Measurements from ENCODE around the gene PRRC2C. TPM values are rescaled to one million over a fixed set of nuclear protein-coding genes. Genes with fewer than 3 reads are reported as not detected.
A peak's percentile ranks its signal among the peaks of the same experiment; 100 is the strongest.
"Not testable (repeated sequence)": the region's sequence is repeated elsewhere in the genome, so short reads cannot be mapped to it uniquely, and the experiment has no call there.

The PRRC2C gene
- 100 to 1,000 TPM; 191 to 205 TPM for total RNA-seq

DNA sequence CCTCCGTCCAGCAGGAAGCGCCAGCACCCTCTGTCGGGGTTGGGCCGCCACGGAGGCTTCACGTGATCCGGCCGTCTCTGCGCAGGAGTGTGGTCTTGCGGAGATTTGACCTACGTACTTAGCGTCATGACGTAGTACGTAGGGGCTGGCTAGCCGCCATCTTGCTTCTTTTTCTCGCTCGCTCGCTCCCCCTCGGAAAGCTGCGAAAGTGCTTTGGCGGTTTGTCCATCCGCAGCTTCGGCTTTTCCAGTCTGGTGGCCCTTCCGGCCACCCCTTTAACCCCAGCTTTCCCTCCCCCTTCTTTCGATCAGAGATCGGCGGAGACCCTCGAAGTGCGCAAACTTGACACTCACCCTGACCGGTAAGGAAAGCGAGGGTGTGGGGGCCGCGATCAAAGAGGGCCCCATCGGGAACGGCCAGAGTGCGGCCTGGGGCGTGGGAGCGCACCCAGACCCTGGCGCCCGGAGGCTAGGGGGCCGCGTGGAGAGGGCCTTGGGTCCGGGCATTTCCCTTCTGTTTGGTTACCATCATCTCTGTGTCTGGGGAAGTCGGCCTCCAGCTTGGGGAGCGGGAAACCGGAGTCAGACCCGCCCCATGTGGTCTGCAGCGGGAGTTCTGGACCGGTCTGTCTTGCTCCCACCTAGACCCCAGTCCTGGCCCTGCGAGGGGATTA is at the start of gene PRRC2C:
PRRC2C (plus strand) TSS at position 156 of the 673 bp plus-strand sequence. CDS start 26,559 bp downstream, outside the sequence.
- Mint-ChIP-seq H3K36me3 (peaks cover 21% of the 10 kb centered on the region), H3K27me3 (no peaks in the 10 kb centered on the region), H3K27ac (peak within 1 kb of the TSS; percentile 93), H3K4me1 (ENCODE audit: low read depth) (peaks cover 43% of the 10 kb centered on the region), H3K9me3 (no peaks in the 10 kb centered on the region), H3K4me3 (peak within 1 kb of the TSS; percentile 83)
- intact Hi-C loops (cut with micrococcal nuclease) = loop anchor here (1.0 to 10.0 kb wide), 11 partner anchors 10 to 1781 kb away; partner anchors contain the start of genes FMO4, GORAB, METTL13 and SCYL3
- ChIA-PET POLR2A (interaction anchor here (0.6 to 2.4 kb wide), 16 partner anchors 9 to 1047 kb away, joined by 3 to 24 read pairs (median 4); partner anchors contain the start of genes SUCO and VAMP4), CTCF (interaction anchor here (0.7 to 3.9 kb wide), 26 partner anchors 9 to 292 kb away, joined by 3 to 43 read pairs (median 5); partner anchors contain the start of genes FMO4 and VAMP4)
- peak; percentile 96 for DNase-seq

- no peak for DNase-seq
- no peaks in the 10 kb centered on the region for H3K27me3 Mint-ChIP-seq
- POLR2A ChIA-PET = interaction anchor here (0.6 kb wide), 2 partner anchors 8 to 206 kb away, joined by 3 to 7 read pairs; no protein-coding TSS in a partner anchor
- CTCF ChIA-PET = no interaction called here
- intact Hi-C loops (cut with micrococcal nuclease) = no loop called here
- no peaks in the 10 kb centered on the region for H3K36me3 Mint-ChIP-seq
- no peak overlapping the region for H3K4me3 Mint-ChIP-seq
- no peak overlapping the region for H3K27ac Mint-ChIP-seq
- no peaks in the 10 kb centered on the region for H3K9me3 Mint-ChIP-seq
- H3K4me1 Mint-ChIP-seq (ENCODE audit: low read depth) = peaks cover 14% of the 10 kb centered on the region
Observed at GRCh38 chr1:171438441-171438840, 46.9 kb upstream of the PRRC2C start.

DNA sequence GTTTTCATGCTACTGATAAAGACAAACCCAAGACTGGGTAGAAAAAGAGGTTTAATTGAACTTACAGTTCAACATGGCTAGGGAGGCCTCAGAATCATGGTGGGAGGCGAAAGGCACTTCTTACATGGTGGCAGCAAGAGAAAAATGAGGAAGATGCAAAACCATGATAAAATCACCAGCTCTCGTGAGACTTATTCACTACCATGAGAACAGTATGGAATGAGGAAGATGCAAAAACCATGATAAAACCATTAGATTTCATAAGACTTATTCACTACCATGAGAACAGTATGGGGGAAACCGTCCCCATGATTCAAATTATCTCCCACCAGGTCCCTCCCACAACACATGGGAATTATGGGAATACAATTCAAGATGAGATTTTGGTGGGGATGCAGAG is 45.1 kb upstream of the PRRC2C start:
- intact Hi-C loops (cut with micrococcal nuclease); H3K4me3 Mint-ChIP-seq; H3K9me3 Mint-ChIP-seq; H3K4me1 Mint-ChIP-seq (ENCODE audit: low read depth); H3K36me3 Mint-ChIP-seq; DNase-seq; H3K27ac Mint-ChIP-seq; POLR2A ChIA-PET; H3K27me3 Mint-ChIP-seq: not testable (repeated sequence)
- CTCF ChIA-PET = interaction anchor here (0.7 kb wide), 1 partner anchor 976 kb away, joined by 5 read pairs; no protein-coding TSS in a partner anchor

GRCh38 chr1:171441278-171441895 is 43.9 kb upstream of the PRRC2C start:
- POLR2A ChIA-PET; H3K9me3 Mint-ChIP-seq; intact Hi-C loops (cut with micrococcal nuclease); H3K4me3 Mint-ChIP-seq; H3K36me3 Mint-ChIP-seq; H3K27ac Mint-ChIP-seq; DNase-seq; H3K4me1 Mint-ChIP-seq (ENCODE audit: low read depth); CTCF ChIA-PET; H3K27me3 Mint-ChIP-seq: not testable (repeated sequence)

DNA sequence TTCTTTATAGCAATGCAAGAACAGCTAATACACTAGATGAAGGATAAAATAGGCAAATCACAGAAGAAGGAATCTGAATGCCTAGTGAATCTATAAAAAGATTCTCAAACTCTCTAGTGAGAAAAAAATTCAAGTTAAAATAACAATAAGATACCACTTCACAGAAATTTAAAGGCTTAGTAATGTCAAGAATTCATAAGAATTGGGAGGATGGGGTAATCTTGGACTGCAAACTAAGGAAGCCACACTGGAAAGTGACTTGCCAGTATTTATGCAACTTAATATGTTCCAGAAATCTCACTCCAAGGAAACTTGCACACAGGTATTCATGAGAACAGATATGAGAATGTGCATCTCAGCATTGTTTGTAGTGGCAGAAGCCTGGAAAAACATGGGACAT is 38.9 kb upstream of the PRRC2C start:
- Mint-ChIP-seq H3K27ac (no peak overlapping the region), H3K4me3 (no peak overlapping the region), H3K9me3 (no peaks in the 10 kb centered on the region), H3K4me1 (ENCODE audit: low read depth) (no peaks in the 10 kb centered on the region), H3K27me3 (peaks cover 2% of the 10 kb centered on the region), H3K36me3 (no peaks in the 10 kb centered on the region)
- intact Hi-C loops (cut with micrococcal nuclease) = no loop called here
- DNase-seq = no peak
- ChIA-PET CTCF (no interaction called here), POLR2A (no interaction called here)

DNA sequence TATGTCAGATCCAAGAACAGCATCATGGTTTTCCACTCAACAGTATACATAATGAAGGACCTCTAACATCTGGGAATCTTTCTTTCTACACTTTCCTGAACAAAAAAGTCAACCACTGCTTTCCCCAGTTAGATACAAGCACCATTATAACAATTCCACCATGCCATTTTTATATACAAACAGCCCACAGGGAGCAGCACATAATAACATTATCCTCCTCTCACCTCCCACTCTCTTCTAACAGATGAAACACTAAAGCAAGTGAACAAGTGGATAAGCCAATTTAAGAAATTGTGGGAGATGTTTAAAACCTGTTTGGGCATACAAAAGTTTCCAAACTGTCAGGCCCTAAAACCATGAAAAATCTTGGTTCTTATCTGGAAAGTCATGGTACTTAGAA is 29.4 kb upstream of the PRRC2C start:
- no peak overlapping the region for H3K27ac Mint-ChIP-seq
- POLR2A ChIA-PET = no interaction called here
- peaks cover 4% of the 10 kb centered on the region for H3K27me3 Mint-ChIP-seq
- no peaks in the 10 kb centered on the region for H3K4me1 Mint-ChIP-seq (ENCODE audit: low read depth)
- peaks cover 2% of the 10 kb centered on the region for H3K36me3 Mint-ChIP-seq
- no peak for DNase-seq
- CTCF ChIA-PET = no interaction called here
- no peak overlapping the region for H3K4me3 Mint-ChIP-seq
- intact Hi-C loops (cut with micrococcal nuclease) = no loop called here
- H3K9me3 Mint-ChIP-seq = peaks cover 10% of the 10 kb centered on the region

DNA sequence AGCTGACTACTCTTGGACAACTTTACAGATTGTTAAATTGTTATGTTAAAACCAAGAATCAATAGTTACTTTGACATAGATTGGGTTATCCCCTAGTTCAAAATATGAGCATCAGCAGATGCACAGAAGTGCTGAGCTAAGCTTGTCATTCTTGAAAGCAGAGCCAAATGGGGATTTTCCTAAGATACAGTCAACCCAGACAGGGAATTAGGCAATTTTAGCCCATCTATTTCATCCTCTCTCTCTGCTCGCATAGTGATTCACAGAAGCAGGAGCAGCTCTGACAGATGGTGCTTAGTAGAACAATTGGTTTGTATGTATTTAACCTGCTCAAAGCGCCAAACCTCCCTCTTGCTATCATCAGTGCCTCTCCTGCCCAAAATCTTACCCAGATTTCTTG is 27.9 kb upstream of the PRRC2C start:
- no peak overlapping the region for H3K4me3 Mint-ChIP-seq
- peaks cover 3% of the 10 kb centered on the region for H3K9me3 Mint-ChIP-seq
- ChIA-PET POLR2A (no interaction called here), CTCF (no interaction called here)
- H3K4me1 Mint-ChIP-seq (ENCODE audit: low read depth) = no peaks in the 10 kb centered on the region
- no peak overlapping the region for H3K27ac Mint-ChIP-seq
- no peak for DNase-seq
- peaks cover 2% of the 10 kb centered on the region for H3K27me3 Mint-ChIP-seq
- peaks cover 2% of the 10 kb centered on the region for H3K36me3 Mint-ChIP-seq
- intact Hi-C loops (cut with micrococcal nuclease) = no loop called here

GRCh38 chr1:171460018-171460620 is 25.2 kb upstream of the PRRC2C start:
- Mint-ChIP-seq H3K27ac (no peak overlapping the region), H3K4me1 (ENCODE audit: low read depth) (no peaks in the 10 kb centered on the region), H3K27me3 (no peaks in the 10 kb centered on the region), H3K9me3 (no peaks in the 10 kb centered on the region), H3K36me3 (no peaks in the 10 kb centered on the region), H3K4me3 (no peak overlapping the region)
- intact Hi-C loops (cut with micrococcal nuclease) = no loop called here
- CTCF ChIA-PET = no interaction called here
- POLR2A ChIA-PET = no interaction called here
- no peak for DNase-seq

DNA sequence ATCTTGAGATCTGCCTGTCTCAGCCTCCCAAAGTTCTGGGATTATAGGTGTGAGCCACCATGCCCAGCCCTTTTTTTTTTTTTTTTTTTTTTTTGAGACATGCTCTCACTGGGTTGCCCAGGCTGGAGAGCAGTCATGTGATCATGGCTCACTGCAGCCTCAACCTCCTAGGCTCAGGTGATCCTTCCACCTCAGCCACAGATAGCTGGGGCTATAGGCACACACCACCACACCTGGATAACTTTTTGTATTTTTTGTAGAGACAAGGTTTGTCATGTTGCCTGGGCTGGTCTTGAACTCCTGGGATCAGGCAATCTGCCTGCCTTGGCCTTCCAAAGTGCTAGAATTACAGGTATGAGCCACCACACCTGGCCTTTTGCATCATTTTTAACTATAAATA is 17.7 kb upstream of the PRRC2C start:
- H3K4me3 Mint-ChIP-seq = no peak overlapping the region
- ChIA-PET POLR2A (no interaction called here), CTCF (no interaction called here)
- no peaks in the 10 kb centered on the region for H3K9me3 Mint-ChIP-seq
- no peaks in the 10 kb centered on the region for H3K4me1 Mint-ChIP-seq (ENCODE audit: low read depth)
- no peak overlapping the region for H3K27ac Mint-ChIP-seq
- no peaks in the 10 kb centered on the region for H3K36me3 Mint-ChIP-seq
- H3K27me3 Mint-ChIP-seq = no peaks in the 10 kb centered on the region
- intact Hi-C loops (cut with micrococcal nuclease) = no loop called here
- no peak for DNase-seq

GRCh38 chr1:171468120-171468750 is 17.1 kb upstream of the PRRC2C start:
- POLR2A ChIA-PET = no interaction called here

DNA sequence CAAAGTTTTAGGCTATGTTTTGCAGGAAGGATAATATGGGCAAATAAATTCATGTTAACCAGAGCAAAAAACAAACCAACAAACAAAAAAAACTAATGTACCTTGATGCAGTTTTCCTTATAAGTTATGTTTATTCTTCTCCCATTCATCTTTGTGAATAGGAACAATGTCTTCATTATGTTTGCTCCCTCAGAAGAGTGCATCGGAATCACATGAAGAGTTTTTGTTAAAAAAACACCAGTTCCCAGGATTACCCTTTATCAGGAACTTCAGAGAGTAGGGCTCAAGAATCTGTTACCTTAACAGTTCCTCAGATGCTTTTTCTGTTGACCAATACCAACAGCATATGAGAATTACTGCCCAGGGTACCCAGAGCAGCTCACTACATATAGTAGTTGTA is 14.6 kb upstream of the PRRC2C start:
- ChIA-PET CTCF (no interaction called here), POLR2A (no interaction called here)
- Mint-ChIP-seq H3K27me3 (no peaks in the 10 kb centered on the region), H3K4me1 (ENCODE audit: low read depth) (no peaks in the 10 kb centered on the region), H3K4me3 (no peak overlapping the region), H3K9me3 (no peaks in the 10 kb centered on the region), H3K27ac (no peak overlapping the region), H3K36me3 (no peaks in the 10 kb centered on the region)
- intact Hi-C loops (cut with micrococcal nuclease) = no loop called here
- DNase-seq = no peak

More at GRCh38 chr1:171468120-171468750, 17.1 kb upstream of the PRRC2C start:
- Mint-ChIP-seq H3K4me1 (ENCODE audit: low read depth) (no peaks in the 10 kb centered on the region), H3K27ac (no peak overlapping the region), H3K4me3 (no peak overlapping the region), H3K36me3 (no peaks in the 10 kb centered on the region), H3K9me3 (no peaks in the 10 kb centered on the region), H3K27me3 (no peaks in the 10 kb centered on the region)
- DNase-seq = no peak
- CTCF ChIA-PET = no interaction called here
- intact Hi-C loops (cut with micrococcal nuclease) = no loop called here

GRCh38 chr1:171472183-171472647 is 13.1 kb upstream of the PRRC2C start:
- H3K4me1 Mint-ChIP-seq (ENCODE audit: low read depth) = no peaks in the 10 kb centered on the region
- intact Hi-C loops (cut with micrococcal nuclease) = no loop called here
- no peak for DNase-seq
- no peak overlapping the region for H3K4me3 Mint-ChIP-seq
- no peaks in the 10 kb centered on the region for H3K36me3 Mint-ChIP-seq
- ChIA-PET POLR2A (no interaction called here), CTCF (no interaction called here)
- no peaks in the 10 kb centered on the region for H3K9me3 Mint-ChIP-seq
- no peak overlapping the region for H3K27ac Mint-ChIP-seq
- H3K27me3 Mint-ChIP-seq = no peaks in the 10 kb centered on the region
